ENCODE results near the gene TRAPPC2L. TPM values are rescaled to one million over a fixed set of nuclear protein-coding genes. Genes with fewer than 3 reads are reported as not detected.

Gene TRAPPC2L
- total and polyA plus RNA-seq, 2 of the 13 experiments (the other 11 are each of a cell fraction or from before 2014, with no cell fraction given) = 96.3 to 107 TPM

- BruUV-seq (replicated peaks) = no TSS peak
- Histone ChIP-seq H3K27ac (ENCODE audit: extremely low read length, insufficient read depth, low read length) (no peak overlapping the region), H3K36me3 (replicated peaks in 1 of 2; ENCODE audit: control insufficient read depth in 1 of 2, insufficient read depth in 2 of 2, low read length in 2 of 2) (no peaks in the 10 kb centered on the region), H4K20me1 (ENCODE audit: insufficient read depth, low read length) (peaks cover 14% of the 10 kb centered on the region; the same call in 1 of the 2 replicates), H3K27me3 (ENCODE audit: control insufficient read depth in 1 of 2, insufficient read depth in 2 of 2, low read length in 2 of 2) (peaks cover 38 to 94% of the 10 kb centered on the region in 2 experiments), H3K9me3 (ENCODE audit: low read length) (no peaks in the 10 kb centered on the region), H3K79me2 (ENCODE audit: insufficient read depth, low read length) (no peaks in the 10 kb centered on the region), H3K4me2 (ENCODE audit: low read depth, low read length) (no peak overlapping the region), H3K9ac (ENCODE audit: insufficient read depth, low read depth, low read length) (no peak overlapping the region), H3K4me1 (ENCODE audit: insufficient read depth, low read length) (no peaks in the 10 kb centered on the region), H3K4me3 (replicated peaks in 1 of 3; ENCODE audit: insufficient read depth in 1 of 3, low read depth in 2 of 3, low read length in 3 of 3) (no peak overlapping the region), H2AFZ (ENCODE audit: low read length) (no peak overlapping the region)
- TF ChIP-seq SPEN (CRISPR knock-in tag; IDR thresholded peaks at IDR 0.05; ENCODE audit: low read depth) (no peak), HNRNPL (IDR thresholded peaks at IDR 0.05; ENCODE audit: low read depth, low read length) (0 out of 2 replicates have a peak, but pooled peaks have one; percentile 16), ZNF569 (CRISPR knock-in tag; IDR thresholded peaks at IDR 0.05; ENCODE audit: borderline replicate concordance) (no peak)
- ChIA-PET CTCF (ENCODE audit: low intra/inter-chr PET ratio, low total read pairs) (no interaction called here), POLR2A (no interaction called here)
- DNase-seq (ENCODE audit: low spot score) = no peak
- FAIRE-seq = no peak
- in situ Hi-C loops (cut with HindIII; ENCODE audit: extremely low pct_ligation_motif_present, low pct_unique_long_range_greater_than_20kb) = no loop called here
- ATAC-seq = peak; percentile 10; the same call in 1 of the 3 replicates
- WGBS (ENCODE audit: low lambda C conversion rate) = 56% methylated on average over 26 of the region's 39 CpGs
- intact Hi-C loops (cut with micrococcal nuclease; ENCODE audit: unreplicated experiment) = no loop called here
Observed at GRCh38 chr16:88886845-88887521, 30.1 kb downstream of the TRAPPC2L start.

- Histone ChIP-seq H3K79me2 (ENCODE audit: insufficient read depth, low read length) (no peaks in the 10 kb centered on the region), H2AFZ (ENCODE audit: low read length) (no peak overlapping the region), H3K36me3 (replicated peaks in 1 of 2; ENCODE audit: control insufficient read depth in 1 of 2, insufficient read depth in 2 of 2, low read length in 2 of 2) (no peaks in the 10 kb centered on the region), H3K9me3 (ENCODE audit: low read length) (no peaks in the 10 kb centered on the region), H3K27ac (ENCODE audit: extremely low read length, insufficient read depth, low read length) (no peak overlapping the region), H4K20me1 (ENCODE audit: insufficient read depth, low read length) (peaks cover 18% of the 10 kb centered on the region; the same call in 1 of the 2 replicates), H3K9ac (ENCODE audit: insufficient read depth, low read depth, low read length) (no peak overlapping the region), H3K4me1 (ENCODE audit: insufficient read depth, low read length) (no peaks in the 10 kb centered on the region), H3K4me3 (replicated peaks in 1 of 3; ENCODE audit: insufficient read depth in 1 of 3, low read depth in 2 of 3, low read length in 3 of 3) (no peak overlapping the region), H3K4me2 (ENCODE audit: low read depth, low read length) (no peak overlapping the region), H3K27me3 (ENCODE audit: control insufficient read depth in 1 of 2, insufficient read depth in 2 of 2, low read length in 2 of 2) (peaks cover 45 to 94% of the 10 kb centered on the region in 2 experiments)
- no peak for FAIRE-seq
- no TSS peak for BruUV-seq (replicated peaks)
- ChIA-PET POLR2A (no interaction called here), CTCF (ENCODE audit: low intra/inter-chr PET ratio, low total read pairs) (no interaction called here)
- intact Hi-C loops (cut with micrococcal nuclease; ENCODE audit: unreplicated experiment) (no loop called here), in situ Hi-C loops (cut with HindIII; ENCODE audit: extremely low pct_ligation_motif_present, low pct_unique_long_range_greater_than_20kb) (no loop called here)
- ATAC-seq = no peak; the same call in 2 of the 3 replicates
- no peak for DNase-seq (ENCODE audit: low spot score)
- WGBS (ENCODE audit: low lambda C conversion rate) = 39% methylated on average over 9 of the region's 14 CpGs
- TF ChIP-seq ZNF781 (CRISPR knock-in tag; IDR thresholded peaks at IDR 0.05; ENCODE audit: borderline replicate concordance, not compliant biosample characterization) (no peak), ZNF326 (CRISPR knock-in tag; IDR thresholded peaks at IDR 0.05; ENCODE audit: borderline replicate concordance) (no peak), MXI1 (IDR thresholded peaks at IDR 0.05; ENCODE audit: borderline replicate concordance, low read depth, low read length) (no peak), PAX8 (CRISPR knock-in tag; IDR thresholded peaks at IDR 0.05; ENCODE audit: borderline replicate concordance) (no peak), CREM (IDR thresholded peaks at IDR 0.05) (no peak), CREM (CRISPR knock-in tag; IDR thresholded peaks at IDR 0.05) (no peak), FLYWCH1 (CRISPR knock-in tag; IDR thresholded peaks at IDR 0.05) (no peak), KDM5B (CRISPR knock-in tag; IDR thresholded peaks at IDR 0.05; ENCODE audit: borderline replicate concordance) (no peak), BCL6 (CRISPR knock-in tag; IDR thresholded peaks at IDR 0.05) (no peak)
- TF ChIP-seq, protein P1, sequence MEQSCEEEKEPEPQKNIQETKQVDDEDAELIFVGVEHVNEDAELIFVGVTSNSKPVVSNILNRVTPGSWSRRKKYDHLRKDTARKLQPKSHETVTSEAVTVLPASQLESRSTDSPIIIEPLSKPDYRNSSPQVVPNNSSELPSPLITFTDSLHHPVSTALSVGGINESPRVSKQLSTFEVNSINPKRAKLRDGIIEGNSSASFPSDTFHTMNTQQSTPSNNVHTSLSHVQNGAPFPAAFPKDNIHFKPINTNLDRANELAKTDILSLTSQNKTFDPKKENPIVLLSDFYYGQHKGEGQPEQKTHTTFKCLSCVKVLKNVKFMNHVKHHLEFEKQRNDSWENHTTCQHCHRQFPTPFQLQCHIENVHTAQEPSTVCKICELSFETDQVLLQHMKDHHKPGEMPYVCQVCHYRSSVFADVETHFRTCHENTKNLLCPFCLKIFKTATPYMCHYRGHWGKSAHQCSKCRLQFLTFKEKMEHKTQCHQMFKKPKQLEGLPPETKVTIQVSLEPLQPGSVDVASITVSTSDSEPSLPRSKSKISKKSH (CRISPR knock-in tag; IDR thresholded peaks at IDR 0.05; ENCODE audit: borderline replicate concordance) = no peak
- TF ChIP-seq, protein P2, sequence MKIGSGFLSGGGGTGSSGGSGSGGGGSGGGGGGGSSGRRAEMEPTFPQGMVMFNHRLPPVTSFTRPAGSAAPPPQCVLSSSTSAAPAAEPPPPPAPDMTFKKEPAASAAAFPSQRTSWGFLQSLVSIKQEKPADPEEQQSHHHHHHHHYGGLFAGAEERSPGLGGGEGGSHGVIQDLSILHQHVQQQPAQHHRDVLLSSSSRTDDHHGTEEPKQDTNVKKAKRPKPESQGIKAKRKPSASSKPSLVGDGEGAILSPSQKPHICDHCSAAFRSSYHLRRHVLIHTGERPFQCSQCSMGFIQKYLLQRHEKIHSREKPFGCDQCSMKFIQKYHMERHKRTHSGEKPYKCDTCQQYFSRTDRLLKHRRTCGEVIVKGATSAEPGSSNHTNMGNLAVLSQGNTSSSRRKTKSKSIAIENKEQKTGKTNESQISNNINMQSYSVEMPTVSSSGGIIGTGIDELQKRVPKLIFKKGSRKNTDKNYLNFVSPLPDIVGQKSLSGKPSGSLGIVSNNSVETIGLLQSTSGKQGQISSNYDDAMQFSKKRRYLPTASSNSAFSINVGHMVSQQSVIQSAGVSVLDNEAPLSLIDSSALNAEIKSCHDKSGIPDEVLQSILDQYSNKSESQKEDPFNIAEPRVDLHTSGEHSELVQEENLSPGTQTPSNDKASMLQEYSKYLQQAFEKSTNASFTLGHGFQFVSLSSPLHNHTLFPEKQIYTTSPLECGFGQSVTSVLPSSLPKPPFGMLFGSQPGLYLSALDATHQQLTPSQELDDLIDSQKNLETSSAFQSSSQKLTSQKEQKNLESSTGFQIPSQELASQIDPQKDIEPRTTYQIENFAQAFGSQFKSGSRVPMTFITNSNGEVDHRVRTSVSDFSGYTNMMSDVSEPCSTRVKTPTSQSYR (CRISPR knock-in tag; IDR thresholded peaks at IDR 0.05; ENCODE audit: borderline replicate concordance) = 0 out of 2 replicates have a peak, but pooled peaks have one; percentile 11
Observed at GRCh38 chr16:88888057-88888456, 31.1 kb downstream of the TRAPPC2L start.

Data from HepG2 (cell line).